NCI-H69 (cell line): ENCODE results near the gene FNDC11.

Source experiments
- DNase-seq: peaks from one replicate; lab custom pipeline; 2025; lab: John Stamatoyannopoulos, UW

Gene FNDC11, protein sequence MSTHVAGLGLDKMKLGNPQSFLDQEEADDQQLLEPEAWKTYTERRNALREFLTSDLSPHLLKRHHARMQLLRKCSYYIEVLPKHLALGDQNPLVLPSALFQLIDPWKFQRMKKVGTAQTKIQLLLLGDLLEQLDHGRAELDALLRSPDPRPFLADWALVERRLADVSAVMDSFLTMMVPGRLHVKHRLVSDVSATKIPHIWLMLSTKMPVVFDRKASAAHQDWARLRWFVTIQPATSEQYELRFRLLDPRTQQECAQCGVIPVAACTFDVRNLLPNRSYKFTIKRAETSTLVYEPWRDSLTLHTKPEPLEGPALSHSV

DNA sequence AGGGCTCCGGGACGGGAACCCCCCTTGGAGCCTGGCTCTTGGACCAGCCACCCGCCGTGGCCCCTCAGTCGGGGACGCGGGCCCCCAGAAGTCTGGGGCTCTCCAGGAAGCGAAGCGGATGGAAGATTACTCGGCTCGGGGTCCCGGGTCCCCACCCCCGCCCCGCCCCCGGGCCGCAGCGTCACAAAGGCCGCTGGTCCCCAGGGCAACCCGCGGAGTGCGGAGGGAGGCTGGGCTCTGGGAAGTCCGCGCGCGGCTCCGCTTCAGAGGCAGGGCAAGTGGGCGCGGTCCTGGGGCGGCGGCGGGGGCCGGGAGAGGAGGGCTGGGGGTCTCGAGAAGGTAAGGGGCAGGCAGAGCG is at the start of gene FNDC11:
Gene FNDC11 (plus strand): TSS at position 227 of the 358 bp plus-strand sequence. CDS start 1,505 bp downstream, outside the sequence.
- peak; percentile 62 for DNase-seq

DNA sequence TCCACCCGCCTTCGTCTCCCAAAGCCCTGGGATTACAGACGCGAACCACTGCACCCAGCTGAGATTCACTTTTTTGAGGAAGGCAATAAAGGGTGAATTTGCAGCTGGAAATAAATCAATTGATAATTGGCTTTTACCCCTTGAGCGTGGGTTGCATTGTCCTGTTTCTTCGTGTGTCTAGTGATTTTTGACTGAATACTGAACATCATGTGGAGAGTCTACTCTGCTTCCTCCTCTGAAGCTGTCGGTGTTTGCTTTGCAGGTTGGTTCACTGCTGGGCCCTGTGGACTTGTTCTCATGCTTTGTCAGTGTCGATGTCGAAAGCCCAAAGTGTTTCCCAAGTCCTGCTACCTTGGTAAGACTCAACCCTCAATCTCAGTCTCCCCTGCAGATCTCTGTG is 49.3 kb upstream of the FNDC11 start:
- no peak for DNase-seq

DNA sequence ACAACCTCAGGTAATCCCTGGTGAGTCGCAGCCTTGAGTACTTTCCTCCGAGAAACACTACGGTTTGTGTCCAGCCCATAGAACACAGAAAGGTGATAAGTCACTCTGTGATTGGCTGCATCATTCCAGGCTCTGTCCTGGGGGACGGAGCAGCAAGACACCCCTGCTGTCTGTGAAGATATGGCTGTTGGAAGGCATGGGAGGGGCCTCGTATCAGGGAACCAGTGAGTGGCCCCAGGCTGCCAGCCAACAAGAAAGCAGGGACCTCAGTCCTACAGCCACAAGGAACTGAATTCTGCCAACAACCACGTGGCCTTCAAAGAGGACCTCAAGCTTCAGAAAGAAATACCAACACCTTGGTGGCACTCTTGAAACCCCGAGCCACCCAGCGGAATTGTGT is 48.7 kb upstream of the FNDC11 start:
- no peak for DNase-seq

DNA sequence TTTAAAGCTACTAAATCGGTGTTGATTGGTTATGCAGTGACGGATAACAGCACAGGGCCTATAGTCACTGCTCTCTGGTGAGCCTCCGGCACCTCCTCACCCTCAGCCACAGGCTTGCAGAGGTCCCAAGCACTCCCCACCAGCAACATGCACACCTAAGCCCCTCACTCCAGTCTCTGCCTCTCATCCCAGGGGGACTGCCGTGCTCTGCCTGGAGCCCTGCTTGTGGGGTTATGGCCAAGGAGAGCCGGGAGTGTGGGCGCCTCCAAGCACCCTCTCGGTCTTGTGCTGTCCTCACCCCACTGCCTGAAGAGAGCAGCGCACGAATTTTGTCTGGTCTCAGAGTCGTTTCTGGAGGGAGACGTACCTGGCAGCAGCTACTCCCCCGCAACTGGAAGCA is 48.2 kb upstream of the FNDC11 start:
- no peak for DNase-seq

DNA sequence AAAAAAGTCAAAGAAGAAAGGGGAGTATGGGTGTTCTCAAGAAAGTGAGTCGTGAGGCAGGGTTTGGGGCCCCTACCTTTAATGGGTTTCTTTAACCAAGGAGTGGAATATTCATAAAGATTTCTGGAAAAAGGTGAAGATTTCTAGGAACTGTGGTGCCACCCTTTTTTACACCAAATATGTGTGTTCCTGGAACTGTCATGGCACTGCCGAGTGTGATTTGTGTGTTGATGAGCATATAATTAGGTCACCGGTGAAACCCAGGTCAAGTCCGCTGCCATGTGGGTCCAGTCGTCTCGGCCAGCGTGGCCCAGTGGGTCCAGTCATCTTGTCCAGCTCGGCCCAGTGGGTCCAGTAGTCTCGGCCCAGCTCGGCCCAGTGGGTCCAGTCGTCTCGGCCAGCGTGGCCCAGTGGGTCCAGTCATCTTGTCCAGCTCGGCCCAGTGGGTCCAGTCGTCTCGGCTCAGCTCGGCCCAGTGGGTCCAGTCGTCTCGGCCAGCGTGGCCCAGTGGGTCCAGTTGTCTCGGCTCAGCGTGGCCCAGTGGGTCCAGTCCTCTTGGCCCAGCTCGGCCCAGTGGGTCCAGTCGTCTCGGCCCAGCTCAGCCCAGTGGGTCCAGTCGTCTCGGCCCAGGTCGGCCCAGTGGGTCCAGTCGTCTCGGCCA is 46.7 kb upstream of the FNDC11 start:
- no peak for DNase-seq

DNA sequence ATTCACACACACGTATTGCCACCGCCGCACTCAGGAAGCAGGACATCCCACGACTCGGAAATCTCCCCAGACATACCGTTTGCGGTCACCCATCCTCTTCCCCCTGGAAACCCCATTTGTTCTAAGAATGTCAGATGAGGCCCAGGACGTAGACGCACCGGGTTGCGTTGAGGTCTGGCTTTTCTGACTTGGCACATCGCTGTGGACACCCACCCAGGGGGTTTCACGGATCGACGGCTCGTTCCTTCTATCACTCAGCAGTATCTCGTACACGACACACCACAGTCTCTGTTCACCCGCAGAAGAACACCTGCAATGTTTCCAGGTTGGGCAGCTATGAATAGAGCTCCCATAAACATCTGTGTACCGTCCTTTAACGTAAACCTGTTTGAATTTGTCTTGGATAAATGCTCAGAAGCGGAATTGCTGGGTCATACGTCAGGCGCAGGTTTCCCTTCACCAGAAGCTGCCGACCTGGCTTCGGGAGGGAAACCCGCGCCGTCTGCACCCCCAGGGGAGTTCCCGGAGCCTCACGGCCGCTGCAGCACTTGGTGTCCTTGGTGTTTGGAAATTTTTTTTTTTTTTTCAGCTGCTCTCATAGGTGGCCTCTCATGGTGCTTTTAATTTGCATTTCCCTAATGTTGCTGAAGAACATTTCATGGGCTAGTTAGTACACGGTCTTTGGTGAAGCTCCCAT is 45.7 kb upstream of the FNDC11 start:
- no peak for DNase-seq

DNA sequence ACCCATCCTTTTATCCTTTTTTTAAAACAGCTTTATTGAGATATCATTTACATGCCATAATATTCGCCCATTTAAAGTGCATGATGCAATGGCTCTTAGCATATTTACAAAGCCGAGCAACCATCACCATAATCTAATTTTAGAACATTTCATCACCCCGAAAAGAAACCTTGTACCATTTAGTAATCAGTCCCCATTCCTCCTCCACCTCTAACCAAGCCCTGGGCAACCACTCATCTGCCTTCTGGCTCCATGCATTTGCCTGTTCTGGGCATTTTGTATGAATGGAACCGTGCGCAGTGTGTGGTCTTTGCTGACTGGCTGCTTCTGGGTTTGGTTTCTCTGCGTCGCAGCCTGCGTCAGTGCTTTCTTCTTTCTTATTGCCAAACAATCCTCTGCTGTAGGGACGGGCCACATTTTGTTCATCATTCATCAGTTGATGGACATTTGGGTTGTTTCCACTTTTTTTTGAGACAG is 44.8 kb upstream of the FNDC11 start:
- DNase-seq: no peak

DNA sequence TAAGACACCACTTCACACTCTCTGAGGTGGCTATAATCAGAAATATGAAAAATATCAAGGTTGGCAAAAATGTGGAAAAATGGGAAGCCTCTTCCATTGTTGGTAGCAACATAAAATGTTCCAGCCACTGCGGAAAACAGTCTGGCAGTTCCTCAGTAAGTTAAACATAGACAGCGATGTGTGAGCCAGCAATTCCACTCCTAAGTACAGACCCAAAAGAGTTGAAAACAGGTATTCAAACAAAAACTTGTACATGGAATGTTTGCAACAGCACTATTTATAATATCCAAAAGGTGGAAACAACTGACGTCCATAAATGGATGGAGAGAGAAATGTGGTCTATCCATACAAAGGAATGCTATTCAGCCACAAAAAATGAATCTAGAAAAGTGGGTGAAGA is 40.8 kb upstream of the FNDC11 start:
- DNase-seq: no peak

DNA sequence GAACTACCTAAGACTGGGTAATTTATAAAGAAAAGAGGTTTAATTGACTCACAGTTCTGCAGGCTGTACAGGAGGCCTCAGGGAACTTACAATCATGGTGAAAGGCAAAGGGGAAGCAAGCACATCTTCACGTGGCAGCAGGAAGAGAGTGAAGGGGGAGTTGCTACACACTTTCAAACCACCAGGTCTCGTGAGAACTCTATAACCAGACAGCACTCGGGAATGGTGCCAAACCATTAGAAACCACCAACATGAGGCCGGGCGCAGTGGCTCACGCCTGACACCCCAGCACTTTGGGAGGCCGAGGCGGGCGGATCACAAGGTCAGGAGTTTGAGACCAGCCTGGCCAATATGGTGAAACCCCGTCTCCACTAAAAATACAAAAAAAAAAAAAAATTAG is 39.4 kb upstream of the FNDC11 start:
- peak; percentile 7 for DNase-seq

DNA sequence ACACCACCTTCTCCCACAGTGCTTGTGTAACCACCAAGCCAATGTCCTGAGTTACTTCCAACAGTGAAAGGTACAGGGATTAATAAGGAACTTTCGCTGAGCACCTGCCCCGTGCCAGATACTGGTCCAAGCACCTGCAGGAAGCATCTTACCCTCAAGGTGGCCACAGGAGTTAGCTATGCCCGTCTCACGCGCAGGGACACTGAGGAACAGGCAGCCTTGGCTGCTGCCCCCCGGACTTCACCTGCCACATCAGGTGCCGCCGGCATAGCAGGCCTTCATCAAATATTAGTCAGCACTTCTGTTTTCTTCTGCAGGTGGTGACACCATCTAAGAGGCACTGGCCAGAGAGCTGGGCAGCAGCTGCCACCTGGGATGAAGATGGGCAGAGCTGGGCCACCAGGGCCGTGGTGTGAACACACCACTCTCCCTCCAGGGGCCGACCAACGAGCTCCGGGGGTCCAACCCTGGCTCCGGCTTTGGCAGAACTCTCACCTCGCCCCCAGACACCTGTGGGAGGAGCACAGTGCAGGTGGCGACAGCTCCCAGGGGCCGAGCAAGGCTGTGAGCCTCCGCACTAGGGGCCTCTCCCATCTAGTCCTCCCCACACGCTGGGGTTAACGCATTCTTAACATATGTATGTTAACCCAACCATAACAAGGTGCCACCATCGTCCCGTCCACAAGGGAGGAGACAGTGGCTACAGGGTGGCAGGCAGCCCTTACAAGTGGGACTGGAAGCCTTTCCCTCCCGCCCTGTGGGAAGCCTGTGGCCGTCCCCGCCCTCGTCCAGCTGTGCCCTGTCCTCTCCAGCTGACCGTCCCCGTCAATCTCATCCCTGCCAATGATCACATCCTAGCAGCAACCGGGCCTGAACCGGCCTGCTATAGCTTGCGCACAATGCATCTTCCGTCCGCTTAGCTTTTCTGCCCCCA is 36.3 kb upstream of the FNDC11 start:
- DNase-seq: no peak

DNA sequence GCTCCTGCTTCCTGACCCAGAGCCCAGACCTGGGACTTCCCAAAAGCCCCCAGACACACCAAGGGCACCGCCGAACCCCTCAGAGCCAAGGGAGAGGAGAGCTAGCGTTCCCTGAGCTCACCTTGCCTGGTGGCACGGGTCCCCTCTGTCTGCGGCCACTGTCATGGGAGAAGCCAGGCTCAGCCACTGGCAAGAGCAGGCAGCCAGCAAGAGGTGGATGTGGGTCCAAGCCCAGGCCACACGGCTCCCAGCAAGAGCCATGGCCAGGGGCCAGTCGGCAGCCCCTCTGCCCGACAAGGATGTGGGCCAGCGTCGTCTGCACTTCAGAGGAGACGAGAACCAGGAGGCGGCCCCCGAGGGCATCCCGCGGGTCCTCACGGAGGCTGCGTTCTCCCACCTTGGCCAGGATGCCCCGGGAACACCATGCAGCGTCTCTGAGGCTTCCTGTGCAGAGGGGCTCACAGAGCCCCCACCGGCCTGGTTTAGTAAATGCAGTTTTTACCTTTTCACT is 35.6 kb upstream of the FNDC11 start:
- DNase-seq: no peak

DNA sequence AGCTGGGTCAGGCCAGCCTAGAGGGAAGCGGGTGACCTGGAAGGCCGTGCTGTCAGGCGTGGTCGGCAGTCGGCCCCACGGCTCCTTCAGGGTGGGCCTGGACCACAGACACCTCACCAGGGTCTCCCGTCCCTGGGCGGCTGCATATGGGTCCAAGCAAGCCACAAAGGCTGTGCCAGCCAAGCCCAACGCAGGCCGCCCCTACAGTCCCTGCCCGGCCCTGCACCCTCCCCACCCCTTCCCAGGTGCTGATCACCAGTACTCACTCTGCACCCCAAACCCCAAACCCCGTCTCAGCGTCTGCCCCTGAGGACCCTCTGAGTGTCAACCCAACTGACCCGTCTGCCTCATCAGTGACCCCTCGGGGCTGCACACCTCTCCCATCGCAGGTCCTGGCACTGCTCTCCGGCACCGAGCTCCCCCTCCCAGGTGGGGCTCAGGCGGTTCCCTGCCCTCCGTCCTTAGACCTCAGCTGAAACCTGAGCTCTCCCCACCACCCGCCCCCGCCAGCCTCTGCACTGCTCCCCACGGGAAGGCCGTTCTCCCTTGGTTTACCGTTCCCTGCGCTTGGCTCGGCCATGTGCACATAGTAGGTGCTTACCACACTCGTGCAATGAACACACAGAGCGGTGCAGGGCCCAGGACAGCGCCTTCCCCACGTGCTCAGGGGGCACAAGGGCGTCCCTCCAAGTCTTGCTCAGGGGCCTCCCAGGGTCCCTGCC is 34.9 kb upstream of the FNDC11 start:
- no peak for DNase-seq

DNA sequence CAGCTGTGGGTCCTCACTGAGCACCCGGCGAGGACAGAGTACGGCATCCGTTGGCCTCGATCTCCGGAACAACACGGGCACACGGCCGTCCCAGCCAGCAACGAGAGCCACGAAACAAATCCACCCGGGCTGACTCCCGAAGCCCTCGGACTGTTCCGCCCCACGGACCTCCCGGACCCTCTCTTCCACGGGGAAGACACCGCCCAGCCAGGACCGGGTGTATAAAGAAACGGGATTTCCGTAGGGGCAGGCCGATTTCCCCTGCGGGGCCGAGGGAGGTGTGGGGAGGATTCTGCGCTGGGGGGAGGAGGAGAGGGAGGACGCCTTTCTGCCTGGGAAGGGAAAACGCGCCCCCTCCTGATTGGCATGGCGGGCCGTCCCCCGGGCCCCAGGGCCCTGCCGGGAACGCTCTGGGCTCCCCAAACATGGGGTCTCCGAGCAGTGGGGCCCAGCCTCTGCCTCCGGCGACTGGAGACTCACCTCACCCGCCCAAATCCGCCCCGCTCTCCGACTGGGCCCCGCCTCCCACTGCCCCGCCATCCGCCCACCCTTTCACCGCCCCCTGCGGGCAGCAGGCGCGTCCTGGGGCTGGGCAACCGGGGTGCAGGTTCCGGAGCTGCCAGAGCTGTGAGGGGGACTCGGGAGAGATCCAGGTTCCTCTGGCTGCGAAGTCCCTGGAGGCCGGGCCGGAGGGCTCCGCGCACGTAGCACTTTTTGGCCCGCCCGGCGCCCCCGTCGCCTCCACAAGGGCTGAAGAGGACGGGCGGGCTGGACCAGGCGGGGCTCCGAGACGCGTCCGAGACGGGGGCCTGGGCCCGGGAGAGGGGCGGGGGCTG is 34.1 kb upstream of the FNDC11 start:
- peak; percentile 68 for DNase-seq

DNA sequence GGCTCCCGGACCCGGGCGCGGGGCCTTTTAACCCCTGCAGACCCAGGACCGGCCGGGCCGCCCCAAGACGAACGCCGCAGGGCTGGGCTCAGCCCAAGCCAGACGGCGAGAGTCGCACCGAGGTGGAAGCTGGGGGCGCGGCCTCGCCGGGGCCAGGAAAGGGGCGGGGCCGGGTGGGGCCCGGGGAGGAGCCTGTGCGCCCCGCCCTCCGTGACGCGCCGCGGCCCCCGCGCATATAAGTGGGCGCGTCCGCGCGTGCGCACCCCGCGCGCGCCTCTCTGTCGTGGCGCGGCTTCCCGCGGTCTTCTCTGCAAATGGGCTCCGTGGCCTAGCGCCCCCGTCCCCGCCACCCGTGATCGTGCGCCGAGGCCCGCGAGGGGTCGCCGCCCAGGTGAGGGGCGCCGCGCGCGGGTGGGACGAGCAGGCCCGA is 33.4 kb upstream of the FNDC11 start, which contains the start of gene PPDPF:
Gene PPDPF (plus strand): TSS at position 262 of the 430 bp plus-strand sequence. CDS start 544 bp downstream, outside the sequence.
- peak; percentile 84 for DNase-seq

DNA sequence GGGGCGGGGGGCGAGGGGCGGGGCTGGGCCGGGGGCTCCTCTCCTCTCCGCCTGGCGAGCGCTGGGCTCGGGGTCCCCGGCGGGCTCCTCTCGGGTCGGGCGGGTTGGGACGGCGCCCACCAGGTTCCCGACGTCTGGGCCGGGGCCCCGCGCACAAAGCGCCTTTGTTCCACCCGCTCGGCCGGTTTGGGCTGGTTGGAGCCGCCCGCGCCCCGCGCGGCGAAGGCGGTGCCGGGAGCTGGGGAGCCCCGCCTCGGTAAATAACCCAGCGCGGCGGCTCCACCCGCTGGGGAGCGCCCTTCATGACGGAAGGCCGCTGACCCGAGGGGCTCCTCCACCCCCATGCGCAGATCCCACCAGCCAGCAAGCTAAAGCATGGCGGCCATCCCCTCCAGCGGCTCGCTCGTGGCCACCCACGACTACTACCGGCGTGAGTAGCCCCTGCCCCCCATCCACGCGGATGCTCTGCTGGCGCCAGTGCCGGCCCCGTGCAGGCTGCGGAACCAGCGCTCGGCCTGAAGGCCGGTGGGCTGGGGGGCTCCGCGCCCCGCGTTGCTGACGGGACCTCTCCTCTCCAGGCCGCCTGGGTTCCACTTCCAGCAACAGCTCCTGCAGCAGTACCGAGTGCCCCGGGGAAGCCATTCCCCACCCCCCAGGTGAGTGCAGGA is 32.9 kb upstream of the FNDC11 start:
- DNase-seq: peak; percentile 61

DNA sequence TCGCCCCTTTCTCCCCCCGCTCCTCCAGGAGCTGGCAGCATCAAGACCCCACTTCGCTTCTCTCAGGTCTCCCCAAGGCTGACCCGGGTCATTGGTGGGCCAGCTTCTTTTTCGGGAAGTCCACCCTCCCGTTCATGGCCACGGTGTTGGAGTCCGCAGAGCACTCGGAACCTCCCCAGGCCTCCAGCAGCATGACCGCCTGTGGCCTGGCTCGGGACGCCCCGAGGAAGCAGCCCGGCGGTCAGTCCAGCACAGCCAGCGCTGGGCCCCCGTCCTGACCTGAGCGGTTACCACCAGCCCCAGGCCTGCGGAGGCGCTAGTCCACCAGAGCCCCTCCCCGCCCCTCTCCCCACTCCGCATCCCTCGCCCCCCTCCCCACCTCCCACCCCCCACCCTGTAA is 32.4 kb upstream of the FNDC11 start:
- DNase-seq: no peak

DNA sequence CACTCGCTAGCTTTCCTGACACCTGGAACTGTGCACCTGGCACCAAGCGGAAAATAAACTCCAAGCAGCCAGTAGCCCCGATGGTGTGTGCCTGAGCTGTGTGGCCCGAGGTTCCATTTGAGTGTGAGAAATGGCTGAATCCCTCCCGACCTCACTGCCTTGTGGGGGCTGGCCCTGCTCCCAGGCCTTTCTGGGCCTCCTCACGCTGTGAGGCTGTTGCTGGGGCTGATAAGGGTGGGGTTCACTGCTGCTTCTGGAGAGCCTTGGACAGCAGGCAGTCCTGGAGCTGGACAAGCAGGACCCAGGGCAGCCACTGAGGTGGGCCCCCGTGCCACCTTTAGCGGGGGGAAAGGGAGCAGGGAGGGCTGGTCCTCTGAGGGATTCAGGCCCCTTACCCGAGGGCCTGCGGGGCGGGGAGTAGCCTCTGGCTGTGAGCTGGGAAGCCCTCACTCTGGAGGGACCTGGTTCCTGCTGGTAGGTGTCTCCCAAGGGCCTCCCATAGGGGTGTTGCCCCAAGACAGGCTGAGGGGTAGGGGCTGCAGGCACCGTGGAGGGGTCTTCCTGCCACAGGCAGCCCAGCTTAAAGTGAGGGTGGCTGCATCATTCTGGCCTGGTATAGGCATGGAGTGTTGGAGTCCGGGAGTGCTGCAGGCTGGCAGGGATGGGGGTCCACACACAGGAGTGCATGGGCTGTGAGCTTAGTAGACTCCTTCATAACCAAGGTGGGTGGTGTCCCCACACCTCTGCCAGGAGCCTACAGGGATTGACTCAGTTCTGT is 31.7 kb upstream of the FNDC11 start:
- no peak for DNase-seq

DNA sequence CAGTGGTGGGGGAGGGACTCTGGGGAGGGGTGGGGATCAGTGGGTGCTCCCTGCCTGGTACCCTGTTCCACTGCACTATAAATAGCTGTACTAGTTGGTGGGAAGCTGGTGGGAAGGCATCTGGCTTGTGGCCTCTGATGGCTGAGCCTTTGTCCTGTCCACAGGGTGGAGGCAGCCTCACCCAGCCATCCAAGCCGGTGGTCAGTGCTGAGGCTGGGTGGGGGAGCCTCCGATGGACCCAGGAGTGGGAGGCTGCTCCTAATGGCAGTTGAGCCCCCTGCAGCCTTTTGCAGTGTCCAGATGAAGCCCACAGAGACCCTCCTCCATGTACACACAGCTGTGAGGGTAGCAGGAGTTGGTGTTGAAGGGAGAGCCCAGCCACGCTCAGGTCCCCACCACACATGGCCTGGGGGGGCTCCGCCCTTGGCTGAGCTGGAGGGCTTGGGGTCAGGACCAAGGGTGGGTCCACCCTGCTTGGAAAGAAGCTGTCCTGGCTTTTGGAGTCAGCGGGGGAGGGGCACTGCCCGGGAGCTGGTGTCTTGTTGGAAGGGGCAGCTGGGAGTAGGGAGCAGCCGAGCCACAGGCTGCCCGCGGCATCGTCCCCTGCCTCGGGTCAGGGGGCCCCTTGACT is 30.9 kb upstream of the FNDC11 start:
- DNase-seq: no peak
